A549 (cell line): ENCODE data around the gene FOXRED1. TPM values are rescaled to one million over a fixed set of nuclear protein-coding genes. Genes with fewer than 3 reads are reported as not detected.
A peak's percentile ranks its signal among the peaks of the same experiment; 100 is the strongest.

Source experiments
- ATAC-seq, 2 experiments: fragments of 200-7000 bp in 1 of 2; fragments of >200 bp in 1 of 2; cut with Nextera tagmentation in 1 of 2; cut with Tn5 transposase in 1 of 2; 3 replicates each; pipeline versions ENCODE4 v1.8.0 to v1.9.1; 2018 to 2020; ENCODE audit warnings: mild to moderate bottlenecking in 1 of 2, moderate library complexity in 1 of 2
- CTCF ChIA-PET: fragments of 300-600 bp; sonication (Branson Sonifier 250); formaldehyde crosslinking; extraction: SDS; loops from one replicate; lab custom pipeline; 2021; ENCODE audit warnings: antibody characterized with exemption, inconsistent platforms; lab: Yijun Ruan, JAX
- POLR2A ChIA-PET: fragments of 350-600 bp; formaldehyde crosslinking; extraction: SDS; loops from one replicate; lab custom pipeline; 2021; ENCODE audit warnings: antibody characterized with exemption, inconsistent platforms; lab: Yijun Ruan, JAX
- DNase-seq, 2 experiments: peaks; one replicate each; pipeline versions ENCODE4 v3.0.0 to v3.0.0-alpha.2; 2011 to 2016; ENCODE audit warnings: low read depth in 1 of 2, low spot score in 1 of 2
- FAIRE-seq: peaks from 2 replicates; lab custom pipeline; 2011; peaks lifted over from hg19 to GRCh38; lab: Jason Lieb, UNC
- H3K27ac ChIP-seq, 2 experiments: fragments of >200 bp; sonication (Bioruptor Twin); formaldehyde crosslinking; 3 replicates each; pipeline ENCODE4 v1.5.1; 2016 to 2017
- H3K4me1 ChIP-seq: fragments of >200 bp; sonication (Bioruptor Twin); formaldehyde crosslinking; 3 replicates; pipeline ENCODE4 v1.6.1; 2016
- H3K4me2 ChIP-seq: fragments of >200 bp; sonication (Bioruptor Twin); formaldehyde crosslinking; 3 replicates; pipeline ENCODE4 v1.6.1; 2016
- H3K4me3 ChIP-seq: fragments of >200 bp; sonication (Bioruptor Twin); formaldehyde crosslinking; 3 replicates; pipeline ENCODE4 v1.5.1; 2016
- H3K9me3 ChIP-seq: fragments of >200 bp; sonication (Bioruptor Twin); formaldehyde crosslinking; 3 replicates; pipeline ENCODE4 v1.6.1; 2016
- CHD4 ChIP-seq: fragments of 200-600 bp; sonication (generic); IDR thresholded peaks from 2 replicates; pipeline ENCODE4 v1.6.1; 2016; ENCODE audit warnings: antibody characterized with exemption, mild to moderate bottlenecking, borderline replicate concordance
- FOSL2 ChIP-seq, 2 experiments: fragments of 450-650 bp in 1 of 2; fragments of >200 bp in 1 of 2; sonication (Bioruptor Twin) in 1 of 2; formaldehyde crosslinking; IDR thresholded peaks; 2 replicates each; pipeline versions ENCODE4 v1.5.0 to v1.6.1; 2016 to 2020; ENCODE audit warnings: mild to moderate bottlenecking in 1 of 2, moderate library complexity in 1 of 2
- FOXS1 ChIP-seq: fragments of 250-450 bp; sonication (Bioruptor Pico); IDR thresholded peaks from 2 replicates; pipeline ENCODE4 v1.5.0; 2020; ENCODE audit warnings: mild to moderate bottlenecking, moderate library complexity
- HDAC2 ChIP-seq: fragments of 200-600 bp; sonication (generic); IDR thresholded peaks from 2 replicates; pipeline ENCODE4 v1.6.1; 2016
- HOXB13 ChIP-seq: fragments of 250-450 bp; sonication (Bioruptor Pico); IDR thresholded peaks from 2 replicates; pipeline ENCODE4 v1.5.0; 2020; ENCODE audit warnings: low read depth, mild to moderate bottlenecking, moderate library complexity
- JUN ChIP-seq, 2 experiments: fragments of >200 bp; sonication (Bioruptor Twin); formaldehyde crosslinking; IDR thresholded peaks; 2 replicates in 1 of 2; 3 replicates in 1 of 2; pipeline ENCODE4 v1.6.1; 2016 to 2017
- JUNB ChIP-seq: fragments of >200 bp; sonication (Bioruptor Twin); formaldehyde crosslinking; IDR thresholded peaks from 2 replicates; pipeline ENCODE4 v1.6.1; 2016
- KDM5A ChIP-seq: fragments of 200-600 bp; sonication (generic); IDR thresholded peaks from 2 replicates; pipeline ENCODE4 v1.6.1; 2016; ENCODE audit warnings: antibody characterized with exemption, mild to moderate bottlenecking
- NPAS2 ChIP-seq: fragments of 250-450 bp; sonication (Bioruptor Pico); IDR thresholded peaks from 2 replicates; pipeline ENCODE4 v1.8.0; 2022; ENCODE audit warnings: mild to moderate bottlenecking, moderate library complexity, borderline replicate concordance
- PHF8 ChIP-seq: fragments of 200-600 bp; sonication (generic); IDR thresholded peaks from 2 replicates; pipeline ENCODE4 v1.6.1; 2016; ENCODE audit warnings: low read depth, mild to moderate bottlenecking, antibody characterized with exemption, moderate library complexity, borderline replicate concordance
- POLR2A ChIP-seq: IDR thresholded peaks from 2 replicates; pipeline ENCODE4 v1.6.1; 2012; ENCODE audit warnings: mild to moderate bottlenecking, low read length
- RFX5 ChIP-seq: fragments of 450-650 bp; IDR thresholded peaks from 2 replicates; pipeline ENCODE4 v1.7.1; 2014; ENCODE audit warnings: antibody characterized with exemption, mild to moderate bottlenecking, moderate library complexity
- SMC3 ChIP-seq: fragments of >200 bp; sonication (Bioruptor Twin); formaldehyde crosslinking; IDR thresholded peaks from 3 replicates; pipeline ENCODE4 v1.6.1; 2018; ENCODE audit warnings: inconsistent platforms
- ZC3H11A ChIP-seq: fragments of 450-650 bp; IDR thresholded peaks from 2 replicates; pipeline ENCODE4 v1.6.1; 2014; ENCODE audit warnings: antibody characterized with exemption, mild to moderate bottlenecking
- ZSCAN20 ChIP-seq: fragments of 250-450 bp; sonication (Bioruptor Pico); IDR thresholded peaks from 2 replicates; pipeline ENCODE4 v1.8.0; 2022; ENCODE audit warnings: mild to moderate bottlenecking, moderate library complexity
- WGBS: methylation state at CpG from one replicate; pipeline ENCODE4 v1.1.6; 2017; ENCODE audit errors: missing lambda C conversion rate; 5-methylcytosine and 5-hydroxymethylcytosine counted together
- polyA plus RNA-seq, 4 experiments: library from polyadenylated mRNA; depleted of rRNA in 3 of 4; stranded (reverse); fragments of >200 nt; fragmentation: RNase III in 1 of 4; extraction: RNeasy Plus Mini Kit Qiagen cat#74134 plus additional on column Dnase treatment in 1 of 4; gene quantifications; 2 replicates in 3 of 4; 3 replicates in 1 of 4; pipeline ENCODE4 v1.2.3, GENCODE V29; 2011 to 2017
- TF ChIP-seq, protein P1 (sequence below): fragments of 250-450 bp; sonication (Bioruptor Pico); IDR thresholded peaks from 2 replicates; pipeline ENCODE4 v1.5.0; 2020; ENCODE audit warnings: low read depth, mild to moderate bottlenecking, moderate library complexity
- TF ChIP-seq, protein P2 (sequence below): fragments of >200 bp; sonication (Bioruptor Twin); formaldehyde crosslinking; IDR thresholded peaks from 3 replicates; pipeline ENCODE4 v1.5.1; 2016
- TF ChIP-seq, protein P3 (sequence below): IDR thresholded peaks from 2 replicates; pipeline ENCODE4 v1.6.1; 2012
- TF ChIP-seq, protein P4 (sequence below): fragments of 250-450 bp; sonication (Bioruptor Pico); IDR thresholded peaks from 2 replicates; pipeline ENCODE4 v1.5.0; 2021; ENCODE audit warnings: mild to moderate bottlenecking, moderate library complexity, borderline replicate concordance
- TF ChIP-seq, protein P5 (sequence below): fragments of 200-600 bp; sonication (generic); IDR thresholded peaks from 2 replicates; pipeline ENCODE4 v1.6.1; 2016; ENCODE audit warnings: antibody characterized with exemption, mild to moderate bottlenecking, moderate library complexity

Gene FOXRED1
- polyA plus RNA-seq, 2 of the 4 experiments (the other 2 are of a cell fraction), result 22.7 to 28.9 TPM

DNA sequence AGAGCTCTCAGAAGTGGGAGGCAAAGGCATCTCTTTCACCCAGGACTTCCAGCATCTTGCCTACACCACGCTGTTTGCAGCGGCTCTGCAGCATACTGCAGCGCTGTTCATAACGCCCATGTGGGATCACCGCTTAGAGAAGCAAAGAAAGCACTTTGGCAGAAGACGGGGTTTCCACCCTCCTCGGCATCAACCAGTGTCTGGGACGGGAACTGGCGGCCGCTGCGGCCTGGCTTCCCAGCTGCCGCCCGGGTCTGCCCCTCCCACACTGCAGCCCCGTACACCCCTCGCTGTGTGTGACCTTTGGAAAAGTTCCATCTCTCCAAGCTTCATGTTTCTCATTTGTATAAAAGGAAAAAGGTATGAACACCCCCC lies 13.4 kb downstream of the FOXRED1 start:
- ChIA-PET CTCF (interaction anchor here (0.5 kb wide), 1 partner anchor 375 kb away, joined by 3 read pairs; no protein-coding TSS in a partner anchor), POLR2A (interaction anchor here (0.7 to 1.7 kb wide), 2 partner anchors 13 to 22 kb away, joined by 3 to 6 read pairs; partner anchors contain the start of genes DCPS, FOXRED1 and SRPRA)
- peak overlapping the region; percentile 80 for H3K4me2 ChIP-seq
- ATAC-seq, result peak; percentile 35 to 66; a peak in 5 of 6 replicates
- H3K27ac ChIP-seq, result peak overlapping the region; percentile 94 to 100
- H3K4me3 ChIP-seq, result peak overlapping the region; percentile 80
- no peaks in the 10 kb centered on the region for H3K9me3 ChIP-seq
- no peak for DNase-seq
- H3K4me1 ChIP-seq, result peaks cover 15% of the 10 kb centered on the region; the same call in 2 of the 3 replicates
- 49% methylated on average over 15 of the region's 15 CpGs for WGBS
- FAIRE-seq, result no peak
- TF ChIP-seq NPAS2 (CRISPR knock-in tag), result no peak
- TF ChIP-seq PHF8, result no peak
- TF ChIP-seq, protein P1, sequence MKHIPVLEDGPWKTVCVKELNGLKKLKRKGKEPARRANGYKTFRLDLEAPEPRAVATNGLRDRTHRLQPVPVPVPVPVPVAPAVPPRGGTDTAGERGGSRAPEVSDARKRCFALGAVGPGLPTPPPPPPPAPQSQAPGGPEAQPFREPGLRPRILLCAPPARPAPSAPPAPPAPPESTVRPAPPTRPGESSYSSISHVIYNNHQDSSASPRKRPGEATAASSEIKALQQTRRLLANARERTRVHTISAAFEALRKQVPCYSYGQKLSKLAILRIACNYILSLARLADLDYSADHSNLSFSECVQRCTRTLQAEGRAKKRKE (CRISPR knock-in tag), result no peak
- no peak for TF ChIP-seq JUN (IDR thresholded peaks at IDR 0.05)
- no peak for TF ChIP-seq HDAC2
- TF ChIP-seq, protein P2, sequence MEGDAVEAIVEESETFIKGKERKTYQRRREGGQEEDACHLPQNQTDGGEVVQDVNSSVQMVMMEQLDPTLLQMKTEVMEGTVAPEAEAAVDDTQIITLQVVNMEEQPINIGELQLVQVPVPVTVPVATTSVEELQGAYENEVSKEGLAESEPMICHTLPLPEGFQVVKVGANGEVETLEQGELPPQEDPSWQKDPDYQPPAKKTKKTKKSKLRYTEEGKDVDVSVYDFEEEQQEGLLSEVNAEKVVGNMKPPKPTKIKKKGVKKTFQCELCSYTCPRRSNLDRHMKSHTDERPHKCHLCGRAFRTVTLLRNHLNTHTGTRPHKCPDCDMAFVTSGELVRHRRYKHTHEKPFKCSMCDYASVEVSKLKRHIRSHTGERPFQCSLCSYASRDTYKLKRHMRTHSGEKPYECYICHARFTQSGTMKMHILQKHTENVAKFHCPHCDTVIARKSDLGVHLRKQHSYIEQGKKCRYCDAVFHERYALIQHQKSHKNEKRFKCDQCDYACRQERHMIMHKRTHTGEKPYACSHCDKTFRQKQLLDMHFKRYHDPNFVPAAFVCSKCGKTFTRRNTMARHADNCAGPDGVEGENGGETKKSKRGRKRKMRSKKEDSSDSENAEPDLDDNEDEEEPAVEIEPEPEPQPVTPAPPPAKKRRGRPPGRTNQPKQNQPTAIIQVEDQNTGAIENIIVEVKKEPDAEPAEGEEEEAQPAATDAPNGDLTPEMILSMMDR, result no peak
- no peak for TF ChIP-seq RFX5
- no peak for TF ChIP-seq CHD4
- no peak for TF ChIP-seq KDM5A
- no peak for TF ChIP-seq JUNB
- TF ChIP-seq ZC3H11A, result no peak
- TF ChIP-seq, protein P3, sequence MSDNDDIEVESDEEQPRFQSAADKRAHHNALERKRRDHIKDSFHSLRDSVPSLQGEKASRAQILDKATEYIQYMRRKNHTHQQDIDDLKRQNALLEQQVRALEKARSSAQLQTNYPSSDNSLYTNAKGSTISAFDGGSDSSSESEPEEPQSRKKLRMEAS, result no peak
- TF ChIP-seq ZSCAN20 (CRISPR knock-in tag), result no peak
- no peak for TF ChIP-seq SMC3
- TF ChIP-seq, protein P4, sequence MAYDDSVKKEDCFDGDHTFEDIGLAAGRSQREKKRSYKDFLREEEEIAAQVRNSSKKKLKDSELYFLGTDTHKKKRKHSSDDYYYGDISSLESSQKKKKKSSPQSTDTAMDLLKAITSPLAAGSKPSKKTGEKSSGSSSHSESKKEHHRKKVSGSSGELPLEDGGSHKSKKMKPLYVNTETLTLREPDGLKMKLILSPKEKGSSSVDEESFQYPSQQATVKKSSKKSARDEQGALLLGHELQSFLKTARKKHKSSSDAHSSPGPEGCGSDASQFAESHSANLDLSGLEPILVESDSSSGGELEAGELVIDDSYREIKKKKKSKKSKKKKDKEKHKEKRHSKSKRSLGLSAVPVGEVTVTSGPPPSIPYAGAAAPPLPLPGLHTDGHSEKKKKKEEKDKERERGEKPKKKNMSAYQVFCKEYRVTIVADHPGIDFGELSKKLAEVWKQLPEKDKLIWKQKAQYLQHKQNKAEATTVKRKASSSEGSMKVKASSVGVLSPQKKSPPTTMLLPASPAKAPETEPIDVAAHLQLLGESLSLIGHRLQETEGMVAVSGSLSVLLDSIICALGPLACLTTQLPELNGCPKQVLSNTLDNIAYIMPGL (CRISPR knock-in tag), result no peak
- no peak for TF ChIP-seq HOXB13 (CRISPR knock-in tag)
- no peak for TF ChIP-seq FOSL2 (IDR thresholded peaks at IDR 0.05)
- no peak for TF ChIP-seq FOSL2 (CRISPR knock-in tag; IDR thresholded peaks at IDR 0.05)
- TF ChIP-seq FOXS1, result no peak

DNA sequence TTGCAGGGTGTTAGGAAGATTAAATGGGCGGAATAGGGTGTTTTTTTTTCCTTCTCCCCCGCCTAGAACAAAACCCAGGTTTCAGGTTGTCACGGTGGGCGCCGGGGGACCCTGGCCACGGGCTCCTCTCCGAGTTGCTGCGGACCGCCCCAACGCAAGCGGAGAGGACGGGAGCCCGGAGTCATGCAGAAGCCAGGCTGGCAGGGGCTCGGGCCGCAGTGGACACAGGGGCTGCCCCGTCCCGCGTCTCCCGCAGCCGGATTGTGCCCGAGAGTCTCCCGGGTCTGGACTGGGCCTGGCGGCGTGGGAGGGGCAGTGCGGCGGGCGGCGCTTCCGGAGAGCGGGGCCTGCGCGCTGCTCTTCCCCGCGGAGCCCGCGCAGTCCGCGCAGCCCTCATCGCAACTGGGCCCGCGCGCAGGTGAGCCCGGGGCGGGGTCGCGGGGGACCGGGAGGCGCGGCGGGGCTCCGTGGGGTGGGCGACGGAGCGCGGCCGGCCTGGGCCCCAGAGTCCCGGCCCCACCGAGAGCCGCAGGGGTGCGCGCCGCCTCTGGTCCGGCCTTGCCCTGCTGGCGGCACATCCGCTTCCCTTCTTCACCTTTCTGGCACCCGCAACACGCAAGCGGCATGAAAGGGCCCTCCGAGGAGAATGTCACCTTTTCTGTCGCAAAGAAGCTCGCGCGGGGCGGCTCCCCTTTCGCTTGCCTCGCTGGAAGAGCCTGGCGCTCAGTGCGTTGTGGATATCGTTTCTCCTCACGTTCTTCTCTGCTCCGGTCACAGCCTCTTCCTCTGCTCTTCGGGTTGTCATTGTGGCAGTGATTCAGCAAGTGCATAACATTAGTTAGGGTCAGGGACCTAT lies 14.0 kb downstream of the FOXRED1 start, which contains the start of gene TIRAP:
TSS of gene TIRAP (plus strand) at position 358 of the 856 bp plus-strand sequence. CDS start 7,802 bp downstream, outside the sequence.
- no peak for FAIRE-seq
- CTCF ChIA-PET, result interaction anchor here (0.5 kb wide), 1 partner anchor 375 kb away, joined by 3 read pairs; no protein-coding TSS in a partner anchor

More for the DNA sequence above, 14.0 kb downstream of the FOXRED1 start, which contains the start of gene TIRAP:
- ATAC-seq (peak; percentile 89 to 92), DNase-seq (peak; percentile 33 to 46)
- peak within 1 kb of the TSS; percentile 94 to 100 for H3K27ac ChIP-seq
- H3K4me2 ChIP-seq, result peak within 1 kb of the TSS; percentile 80
- H3K4me1 ChIP-seq, result peaks cover 15% of the 10 kb centered on the region; the same call in 2 of the 3 replicates
- 1% methylated on average over 36 of the region's 82 CpGs for WGBS
- no peaks in the 10 kb centered on the region for H3K9me3 ChIP-seq
- TF ChIP-seq PHF8 (peak; percentile 41), POLR2A (peak; percentile 83), JUN (IDR thresholded peaks at IDR 0.05) (peak in 1 of 2 experiments; percentile 61; a peak in 2 of 5 replicates)
- TF ChIP-seq, protein P3, result peak; percentile 36
- TF ChIP-seq, protein P5, sequence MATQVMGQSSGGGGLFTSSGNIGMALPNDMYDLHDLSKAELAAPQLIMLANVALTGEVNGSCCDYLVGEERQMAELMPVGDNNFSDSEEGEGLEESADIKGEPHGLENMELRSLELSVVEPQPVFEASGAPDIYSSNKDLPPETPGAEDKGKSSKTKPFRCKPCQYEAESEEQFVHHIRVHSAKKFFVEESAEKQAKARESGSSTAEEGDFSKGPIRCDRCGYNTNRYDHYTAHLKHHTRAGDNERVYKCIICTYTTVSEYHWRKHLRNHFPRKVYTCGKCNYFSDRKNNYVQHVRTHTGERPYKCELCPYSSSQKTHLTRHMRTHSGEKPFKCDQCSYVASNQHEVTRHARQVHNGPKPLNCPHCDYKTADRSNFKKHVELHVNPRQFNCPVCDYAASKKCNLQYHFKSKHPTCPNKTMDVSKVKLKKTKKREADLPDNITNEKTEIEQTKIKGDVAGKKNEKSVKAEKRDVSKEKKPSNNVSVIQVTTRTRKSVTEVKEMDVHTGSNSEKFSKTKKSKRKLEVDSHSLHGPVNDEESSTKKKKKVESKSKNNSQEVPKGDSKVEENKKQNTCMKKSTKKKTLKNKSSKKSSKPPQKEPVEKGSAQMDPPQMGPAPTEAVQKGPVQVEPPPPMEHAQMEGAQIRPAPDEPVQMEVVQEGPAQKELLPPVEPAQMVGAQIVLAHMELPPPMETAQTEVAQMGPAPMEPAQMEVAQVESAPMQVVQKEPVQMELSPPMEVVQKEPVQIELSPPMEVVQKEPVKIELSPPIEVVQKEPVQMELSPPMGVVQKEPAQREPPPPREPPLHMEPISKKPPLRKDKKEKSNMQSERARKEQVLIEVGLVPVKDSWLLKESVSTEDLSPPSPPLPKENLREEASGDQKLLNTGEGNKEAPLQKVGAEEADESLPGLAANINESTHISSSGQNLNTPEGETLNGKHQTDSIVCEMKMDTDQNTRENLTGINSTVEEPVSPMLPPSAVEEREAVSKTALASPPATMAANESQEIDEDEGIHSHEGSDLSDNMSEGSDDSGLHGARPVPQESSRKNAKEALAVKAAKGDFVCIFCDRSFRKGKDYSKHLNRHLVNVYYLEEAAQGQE, result no peak
- POLR2A ChIA-PET, result interaction anchor here (0.7 to 1.7 kb wide), 3 partner anchors 14 to 21 kb away, joined by 3 to 6 read pairs (median 3); partner anchors contain the start of genes DCPS, FOXRED1 and SRPRA
- H3K4me3 ChIP-seq, result peak within 1 kb of the TSS; percentile 80
